ENCODE measurements around the gene TNRC18. TPM values are rescaled to one million over a fixed set of nuclear protein-coding genes. Genes with fewer than 3 reads are reported as not detected.
A peak's percentile ranks its signal among the peaks of the same experiment; 100 is the strongest.
"Not testable (repeated sequence)": the region's sequence is repeated elsewhere in the genome, so short reads cannot be mapped to it uniquely, and the experiment has no call there.

Gene TNRC18, protein sequence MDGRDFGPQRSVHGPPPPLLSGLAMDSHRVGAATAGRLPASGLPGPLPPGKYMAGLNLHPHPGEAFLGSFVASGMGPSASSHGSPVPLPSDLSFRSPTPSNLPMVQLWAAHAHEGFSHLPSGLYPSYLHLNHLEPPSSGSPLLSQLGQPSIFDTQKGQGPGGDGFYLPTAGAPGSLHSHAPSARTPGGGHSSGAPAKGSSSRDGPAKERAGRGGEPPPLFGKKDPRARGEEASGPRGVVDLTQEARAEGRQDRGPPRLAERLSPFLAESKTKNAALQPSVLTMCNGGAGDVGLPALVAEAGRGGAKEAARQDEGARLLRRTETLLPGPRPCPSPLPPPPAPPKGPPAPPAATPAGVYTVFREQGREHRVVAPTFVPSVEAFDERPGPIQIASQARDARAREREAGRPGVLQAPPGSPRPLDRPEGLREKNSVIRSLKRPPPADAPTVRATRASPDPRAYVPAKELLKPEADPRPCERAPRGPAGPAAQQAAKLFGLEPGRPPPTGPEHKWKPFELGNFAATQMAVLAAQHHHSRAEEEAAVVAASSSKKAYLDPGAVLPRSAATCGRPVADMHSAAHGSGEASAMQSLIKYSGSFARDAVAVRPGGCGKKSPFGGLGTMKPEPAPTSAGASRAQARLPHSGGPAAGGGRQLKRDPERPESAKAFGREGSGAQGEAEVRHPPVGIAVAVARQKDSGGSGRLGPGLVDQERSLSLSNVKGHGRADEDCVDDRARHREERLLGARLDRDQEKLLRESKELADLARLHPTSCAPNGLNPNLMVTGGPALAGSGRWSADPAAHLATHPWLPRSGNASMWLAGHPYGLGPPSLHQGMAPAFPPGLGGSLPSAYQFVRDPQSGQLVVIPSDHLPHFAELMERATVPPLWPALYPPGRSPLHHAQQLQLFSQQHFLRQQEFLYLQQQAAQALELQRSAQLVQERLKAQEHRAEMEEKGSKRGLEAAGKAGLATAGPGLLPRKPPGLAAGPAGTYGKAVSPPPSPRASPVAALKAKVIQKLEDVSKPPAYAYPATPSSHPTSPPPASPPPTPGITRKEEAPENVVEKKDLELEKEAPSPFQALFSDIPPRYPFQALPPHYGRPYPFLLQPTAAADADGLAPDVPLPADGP (N-terminal part only)
- total RNA-seq, result 100 to 1,000 TPM; 112 to 325 (median 211) TPM

- TF ChIP-seq CTCF (IDR thresholded peaks at IDR 0.05) (no peak), POLR2A (IDR thresholded peaks at IDR 0.05) (peak in 1 of 2 donors; percentile 12)
- peak in 2 of 3 donors; percentile 50 to 74 for DNase-seq
Measured at GRCh38 chr7:5423306-5423975, at the start of gene TNRC18. TSS of gene TNRC18 (minus strand) at chr7:5423834. CDS start at chr7:5421246, 2,588 bp downstream.

GRCh38 chr7:5472432-5473315, 49.0 kb upstream of the TNRC18 start:
- Histone ChIP-seq H3K9me3 (no peaks in the 10 kb centered on the region), H3K27ac (no peak overlapping the region), H3K4me1 (peaks cover 0 to under 1% (median 0%) of the 10 kb centered on the region in 4 donors), H3K27me3 (no peaks in the 10 kb centered on the region), H3K36me3 (no peaks in the 10 kb centered on the region), H3K4me3 (no peak overlapping the region)
- DNase-seq, result no peak
- no peak for TF ChIP-seq CTCF (IDR thresholded peaks at IDR 0.05)
- TF ChIP-seq POLR2A (IDR thresholded peaks at IDR 0.05), result no peak

More at GRCh38 chr7:5423306-5423975, at the start of gene TNRC18:
- Histone ChIP-seq H3K27ac (peak within 1 kb of the TSS; percentile 83 to 98 (median 96)), H3K4me1 (peaks cover 0 to 68% (median 13%) of the 10 kb centered on the region in 4 donors), H3K9me3 (no peaks in the 10 kb centered on the region), H3K27me3 (no peaks in the 10 kb centered on the region), H3K36me3 (no peaks in the 10 kb centered on the region), H3K4me3 (peak within 1 kb of the TSS; percentile 64 to 88 (median 70))

- not testable (repeated sequence) for H3K4me1 ChIP-seq, H3K9me3 ChIP-seq, H3K4me3 ChIP-seq, DNase-seq, H3K27me3 ChIP-seq, H3K27ac ChIP-seq, H3K36me3 ChIP-seq
Measured at GRCh38 chr7:5471623-5472022, 48.0 kb upstream of the TNRC18 start.

DNA sequence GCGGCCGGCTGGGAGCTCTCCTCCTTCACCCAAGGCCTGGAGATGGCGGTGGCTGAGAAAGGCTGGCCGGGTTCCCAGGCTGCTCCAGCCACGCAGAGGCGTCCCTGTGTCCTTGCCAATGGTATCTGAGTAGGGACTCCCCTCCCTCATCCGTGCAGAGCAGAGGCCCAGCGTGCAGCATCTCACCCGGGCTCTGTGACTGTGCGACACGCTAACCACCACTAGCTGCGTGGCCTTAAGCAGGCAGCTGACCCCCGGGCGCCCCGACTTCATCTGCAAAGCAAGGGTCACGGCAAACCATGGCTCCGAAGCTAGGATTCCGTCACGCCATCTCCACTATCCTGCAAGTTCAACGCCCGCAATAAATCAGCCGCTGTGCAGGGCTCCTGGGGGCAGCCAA, 47.2 kb upstream of the TNRC18 start:
- no peak overlapping the region for H3K27ac ChIP-seq
- no peak for DNase-seq

More for the DNA sequence above, 47.2 kb upstream of the TNRC18 start:
- Histone ChIP-seq H3K27me3 (no peaks in the 10 kb centered on the region), H3K36me3 (no peaks in the 10 kb centered on the region), H3K9me3 (no peaks in the 10 kb centered on the region), H3K4me1 (no peaks in the 10 kb centered on the region), H3K4me3 (no peak overlapping the region)
- TF ChIP-seq POLR2A (IDR thresholded peaks at IDR 0.05), result no peak
- no peak for TF ChIP-seq CTCF (IDR thresholded peaks at IDR 0.05)

Data from Peyer's patch (tissue), 4 donors.